Brain microvascular endothelial cell (primary cell): ENCODE measurements around the gene SYNGR4.

Source experiments
- DNase-seq: peaks from one replicate; pipeline ENCODE4 v3.0.0-alpha.2; 2020
- H3K27ac ChIP-seq: fragments of 250-450 bp; sonication (Bioruptor Pico); 2 replicates; pipeline ENCODE4 v1.5.1; 2020; ENCODE audit warnings: mild to moderate bottlenecking, moderate library complexity
- H3K27me3 ChIP-seq: fragments of 250-450 bp; sonication (Bioruptor Pico); replicated peaks from 2 replicates; pipeline ENCODE4 v1.5.1; 2020; ENCODE audit warnings: mild to moderate bottlenecking
- H3K36me3 ChIP-seq: fragments of 250-450 bp; sonication (Bioruptor Pico); replicated peaks from 2 replicates; pipeline ENCODE4 v1.5.1; 2020; ENCODE audit warnings: mild to moderate bottlenecking
- H3K4me3 ChIP-seq: 2 replicates; pipeline ENCODE4 v1.5.1; 2011; ENCODE audit warnings: low read depth, mild to moderate bottlenecking, control low read depth, low read length, moderate library complexity
- in situ Hi-C: cut with HindIII; loops from 2 replicates; pipeline ENCODE4 v1.10.0; 2017; ENCODE audit warnings: low sequenced_read_pairs, low pct_ligation_motif_present
- TF ChIP-seq, protein P1 (sequence below): IDR thresholded peaks from 2 replicates; pipeline ENCODE4 v1.5.1; 2011; ENCODE audit warnings: low read depth, mild to moderate bottlenecking, moderate library complexity, low read length, control low read depth, inconsistent platforms; ENCODE audit errors: missing control alignments

The SYNGR4 gene

DNA sequence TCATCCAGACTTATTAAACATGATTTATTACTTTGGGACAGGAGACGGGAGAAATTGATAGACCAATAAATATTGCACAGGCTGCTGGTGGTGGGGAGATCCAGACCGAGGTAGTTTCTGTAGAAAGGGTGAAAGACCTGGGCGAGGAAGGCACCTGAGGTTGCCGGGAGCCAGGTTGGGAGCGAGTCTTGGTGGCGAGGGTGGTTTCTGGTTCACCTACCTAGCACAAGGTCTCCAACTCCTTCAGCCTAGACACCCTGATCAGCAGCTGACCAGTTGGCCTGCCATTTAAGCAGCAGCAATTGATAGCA, 31.9 kb upstream of the SYNGR4 start:
- no peak overlapping the region for H3K4me3 ChIP-seq
- TF ChIP-seq, protein P1, sequence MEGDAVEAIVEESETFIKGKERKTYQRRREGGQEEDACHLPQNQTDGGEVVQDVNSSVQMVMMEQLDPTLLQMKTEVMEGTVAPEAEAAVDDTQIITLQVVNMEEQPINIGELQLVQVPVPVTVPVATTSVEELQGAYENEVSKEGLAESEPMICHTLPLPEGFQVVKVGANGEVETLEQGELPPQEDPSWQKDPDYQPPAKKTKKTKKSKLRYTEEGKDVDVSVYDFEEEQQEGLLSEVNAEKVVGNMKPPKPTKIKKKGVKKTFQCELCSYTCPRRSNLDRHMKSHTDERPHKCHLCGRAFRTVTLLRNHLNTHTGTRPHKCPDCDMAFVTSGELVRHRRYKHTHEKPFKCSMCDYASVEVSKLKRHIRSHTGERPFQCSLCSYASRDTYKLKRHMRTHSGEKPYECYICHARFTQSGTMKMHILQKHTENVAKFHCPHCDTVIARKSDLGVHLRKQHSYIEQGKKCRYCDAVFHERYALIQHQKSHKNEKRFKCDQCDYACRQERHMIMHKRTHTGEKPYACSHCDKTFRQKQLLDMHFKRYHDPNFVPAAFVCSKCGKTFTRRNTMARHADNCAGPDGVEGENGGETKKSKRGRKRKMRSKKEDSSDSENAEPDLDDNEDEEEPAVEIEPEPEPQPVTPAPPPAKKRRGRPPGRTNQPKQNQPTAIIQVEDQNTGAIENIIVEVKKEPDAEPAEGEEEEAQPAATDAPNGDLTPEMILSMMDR: no peak
- no peaks in the 10 kb centered on the region for H3K27me3 ChIP-seq
- in situ Hi-C loops: no loop called here
- DNase-seq: no peak
- peaks cover 41% of the 10 kb centered on the region for H3K36me3 ChIP-seq
- no peak overlapping the region for H3K27ac ChIP-seq

DNA sequence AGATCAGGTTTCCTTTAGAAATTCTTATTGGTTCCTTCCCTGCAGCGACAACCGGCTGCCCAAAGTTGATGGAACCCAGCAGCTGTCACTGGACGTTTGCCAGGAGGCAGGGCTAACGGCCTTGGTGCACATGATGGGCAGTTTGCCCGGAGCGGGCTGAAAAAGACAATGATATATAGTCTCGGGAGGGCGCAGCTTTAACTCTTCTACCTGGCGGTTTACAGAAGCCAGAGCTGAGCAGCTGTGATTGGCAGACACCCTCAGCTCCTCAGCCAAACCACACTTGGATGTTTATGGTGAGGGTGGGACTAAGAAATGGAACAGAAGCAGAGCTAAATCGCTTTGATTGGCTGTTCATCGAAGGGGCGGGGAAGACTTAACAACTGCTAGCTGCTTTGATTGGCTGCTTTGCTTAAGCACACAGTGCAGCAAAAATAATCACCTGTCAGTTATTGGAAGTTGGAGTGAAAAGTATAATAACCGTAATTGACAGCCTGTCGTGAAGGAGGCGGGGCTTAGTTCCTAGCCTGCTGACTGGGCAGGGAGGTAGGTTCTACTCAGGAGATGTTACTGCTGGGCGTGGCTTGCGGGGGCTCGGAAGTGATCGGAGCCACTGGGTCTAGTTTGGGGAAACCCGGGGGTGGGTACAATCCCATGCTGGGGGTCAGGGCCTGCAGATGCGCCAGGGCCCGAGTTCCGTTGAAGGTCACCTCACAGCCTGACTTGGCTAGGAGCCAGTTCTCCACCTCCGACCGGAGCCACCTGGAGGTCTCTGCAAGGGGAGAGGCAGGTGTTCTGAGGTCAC, 31.3 kb upstream of the SYNGR4 start:
- Histone ChIP-seq H3K27me3 (no peaks in the 10 kb centered on the region), H3K4me3 (peak overlapping the region; percentile 45), H3K36me3 (peaks cover 35% of the 10 kb centered on the region), H3K27ac (peak overlapping the region; percentile 59)
- TF ChIP-seq, protein P1: no peak
- in situ Hi-C loops: no loop called here
- peak; percentile 98 for DNase-seq

DNA sequence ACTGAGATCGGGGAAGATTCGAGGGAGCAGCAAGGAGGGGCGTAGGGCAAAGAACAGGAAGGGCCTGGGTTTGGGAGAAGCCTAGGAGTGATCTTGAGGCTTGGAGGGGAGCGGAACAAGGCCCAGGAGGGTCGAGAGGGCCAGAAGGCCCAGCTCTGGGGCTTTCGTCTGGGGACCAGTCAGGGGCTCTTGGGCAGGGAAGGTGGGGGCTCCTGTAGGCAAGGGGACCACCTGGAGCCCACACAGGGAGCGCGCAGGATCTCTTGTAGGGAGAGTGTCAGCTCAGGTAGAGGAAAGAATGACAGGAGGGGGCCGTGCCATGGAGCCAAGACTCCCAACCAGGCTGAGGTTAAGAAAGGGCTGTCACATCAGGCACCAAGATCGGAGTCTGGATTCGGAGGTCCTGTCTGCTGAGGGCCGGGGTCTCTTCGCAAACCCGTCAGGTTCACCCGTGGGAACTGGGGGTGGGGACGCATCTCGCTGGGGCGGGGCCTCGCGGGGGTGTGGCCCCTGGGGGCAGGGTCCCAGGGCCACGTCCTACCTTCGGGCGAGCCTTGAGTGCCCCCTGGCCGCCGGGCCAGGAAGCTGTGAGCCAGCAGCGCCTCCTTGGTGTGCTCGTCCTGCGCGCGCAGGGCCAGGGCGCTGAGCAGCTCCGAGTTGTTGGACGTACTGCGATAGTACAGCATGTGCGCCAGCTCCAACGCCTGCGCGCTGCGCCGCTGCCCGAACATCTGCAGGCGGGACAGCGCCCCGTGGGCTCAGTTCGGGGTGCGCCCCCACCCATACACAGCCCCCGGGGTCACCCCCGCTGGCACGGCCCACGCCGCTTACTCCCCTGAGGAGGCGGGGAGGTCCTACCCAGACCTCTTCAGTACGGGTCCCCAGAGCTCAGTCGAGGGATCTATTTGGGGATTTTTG, 30.4 kb upstream of the SYNGR4 start:
- in situ Hi-C loops: no loop called here
- no peaks in the 10 kb centered on the region for H3K27me3 ChIP-seq
- peak; percentile 91 for DNase-seq
- TF ChIP-seq, protein P1: peak; percentile 85
- H3K27ac ChIP-seq: peak overlapping the region; percentile 59
- H3K4me3 ChIP-seq: peak overlapping the region; percentile 53
- H3K36me3 ChIP-seq: peaks cover 29% of the 10 kb centered on the region

DNA sequence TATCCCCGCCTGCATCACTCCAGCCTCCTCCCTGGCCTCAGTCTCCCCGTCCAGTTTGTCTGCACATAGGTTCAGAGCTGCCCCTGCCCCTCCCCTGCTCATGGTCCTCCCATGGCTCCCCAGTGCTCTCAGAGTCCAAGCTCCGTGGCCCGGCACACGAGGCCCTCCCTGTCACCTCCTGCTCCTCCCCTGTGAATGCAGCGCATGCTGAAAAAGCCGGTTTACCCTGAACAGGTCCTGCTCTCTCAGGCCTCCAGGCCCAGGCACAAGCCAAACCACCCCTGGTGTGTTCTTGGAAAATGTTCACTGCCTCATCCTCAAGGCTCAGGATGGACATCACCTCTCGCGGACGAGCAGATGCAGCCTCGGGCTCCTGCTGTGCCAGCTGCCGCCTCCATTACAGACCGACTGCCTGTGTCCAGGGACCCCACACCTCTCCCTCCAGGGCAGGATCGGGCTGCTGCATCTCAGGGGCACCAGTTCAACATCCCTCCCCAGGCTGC, 25.9 kb upstream of the SYNGR4 start:
- no peak overlapping the region for H3K4me3 ChIP-seq
- no peak overlapping the region for H3K27ac ChIP-seq
- in situ Hi-C loops: no loop called here
- H3K36me3 ChIP-seq: no peaks in the 10 kb centered on the region
- TF ChIP-seq, protein P1: no peak
- no peaks in the 10 kb centered on the region for H3K27me3 ChIP-seq
- DNase-seq: no peak

DNA sequence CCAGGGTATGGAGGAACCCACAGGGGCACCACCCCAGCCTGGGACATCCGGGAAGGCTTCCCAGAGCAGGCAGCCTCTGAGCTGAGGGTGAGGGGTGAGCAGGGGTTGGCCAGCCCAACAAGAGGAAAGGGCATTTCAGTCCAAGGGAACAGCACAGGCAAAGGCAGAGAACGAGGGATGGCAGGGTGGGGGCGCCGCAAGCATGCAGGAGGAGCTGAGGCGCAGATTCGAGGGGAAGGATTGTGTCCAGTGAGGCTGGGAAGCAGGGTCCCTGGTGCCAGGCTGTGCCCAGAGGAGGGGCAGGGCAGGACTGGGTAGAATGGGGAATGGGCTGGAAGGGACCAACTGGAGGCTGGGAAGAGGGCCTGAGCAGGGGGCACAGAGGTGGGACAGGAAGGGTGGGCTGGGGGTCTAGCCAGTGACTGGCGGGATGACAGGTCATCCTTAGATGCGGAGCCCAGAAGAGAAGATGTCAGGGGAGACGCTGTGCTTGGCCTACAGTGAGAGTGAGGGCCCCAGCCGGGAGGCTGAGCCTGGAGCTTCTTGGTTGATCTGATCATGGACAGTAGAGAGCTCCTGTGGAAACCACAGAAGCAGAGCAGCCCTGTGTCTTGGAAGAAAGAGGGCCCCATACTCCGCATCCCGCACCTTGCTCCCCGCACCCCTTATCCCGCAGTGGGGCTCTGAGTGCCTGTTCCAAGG, 25.2 kb upstream of the SYNGR4 start:
- in situ Hi-C loops: no loop called here
- no peak overlapping the region for H3K4me3 ChIP-seq
- no peak for DNase-seq
- H3K27ac ChIP-seq: no peak overlapping the region
- H3K27me3 ChIP-seq: no peaks in the 10 kb centered on the region
- no peaks in the 10 kb centered on the region for H3K36me3 ChIP-seq
- TF ChIP-seq, protein P1: no peak
